Measurements from ENCODE around the gene MNX1. TPM values are rescaled to one million over a fixed set of nuclear protein-coding genes. Genes with fewer than 3 reads are reported as not detected.

MNX1 gene
- total RNA-seq, 1 experiment from 2014 or later: 2.6 TPM

- intact Hi-C loops (cut with micrococcal nuclease): loop anchor here (10.0 kb wide), 1 partner anchor 318 kb away; no protein-coding TSS in a partner anchor
- peaks cover 35% of the 10 kb centered on the region for H4K20me1 ChIP-seq (ENCODE audit: low read length)
- no peak overlapping the region for H3K4me3 ChIP-seq (ENCODE audit: low read length)
- H3F3A ChIP-seq (ENCODE audit: low read length, unreplicated experiment): no peaks in the 10 kb centered on the region
- no peak for TF ChIP-seq EZH2 (IDR thresholded peaks at IDR 0.05; ENCODE audit: low read length, unreplicated experiment)
- no peak for TF ChIP-seq CTCF (conservative IDR thresholded peaks at IDR 0.05; ENCODE audit: low read depth, low read length)
- TF ChIP-seq EZH2phosphoT487 (IDR thresholded peaks at IDR 0.05; ENCODE audit: borderline replicate concordance, low read length): no peak
- ATAC-seq: no peak
- POLR2A ChIA-PET (ENCODE audit: unreplicated experiment): no interaction called here
- no peak overlapping the region for H3K4me2 ChIP-seq (ENCODE audit: low read length)
- no peaks in the 10 kb centered on the region for H3K27me3 ChIP-seq (ENCODE audit: low read length)
- peaks cover 54% of the 10 kb centered on the region for H3K36me3 ChIP-seq (ENCODE audit: low read depth, low read length)
- no peaks in the 10 kb centered on the region for H3K9me2 ChIP-seq (replicated peaks; ENCODE audit: low read length)
- H3K79me2 ChIP-seq (ENCODE audit: low read length): peaks cover 62% of the 10 kb centered on the region
- H3K9ac ChIP-seq (ENCODE audit: low read length): no peak overlapping the region
- BruUV-seq (replicated peaks): no TSS peak
- H3K9me3 ChIP-seq (ENCODE audit: low read length): no peaks in the 10 kb centered on the region
- CTCF ChIA-PET: no interaction called here
- no peak overlapping the region for H3K27ac ChIP-seq (ENCODE audit: low read length)
- no peak for DNase-seq
- H2AFZ ChIP-seq (ENCODE audit: low read length): no peak overlapping the region
- peaks cover 14% of the 10 kb centered on the region for H3K4me1 ChIP-seq (ENCODE audit: insufficient read depth, low read length)
Observed at GRCh38 chr7:156956727-156957126, 53.7 kb downstream of the MNX1 start.

DNA sequence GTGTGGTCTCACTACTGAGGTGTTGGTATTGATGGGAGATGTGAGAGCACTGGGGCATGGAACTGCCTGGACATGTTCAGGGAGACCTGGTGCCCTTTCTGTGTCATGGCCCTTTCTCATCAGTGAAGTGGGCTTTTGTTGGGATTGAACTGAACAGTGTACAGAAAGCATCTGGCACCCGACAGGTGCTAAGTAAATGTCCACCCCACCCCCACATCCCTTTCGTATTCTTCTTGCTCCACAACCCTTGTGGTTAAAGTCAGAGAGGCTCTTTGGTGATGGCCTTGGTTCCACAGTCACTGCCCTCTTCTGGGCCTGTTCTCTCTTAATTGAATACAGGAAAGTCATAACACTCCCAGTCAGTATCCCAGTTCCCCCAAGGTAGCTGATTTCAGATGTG lies 55.5 kb downstream of the MNX1 start:
- CTCF ChIA-PET: no interaction called here
- H3K4me2 ChIP-seq (ENCODE audit: low read length): no peak overlapping the region
- no peak for ATAC-seq
- POLR2A ChIA-PET (ENCODE audit: unreplicated experiment): no interaction called here
- no TSS peak for BruUV-seq (replicated peaks)
- peaks cover 51% of the 10 kb centered on the region for H4K20me1 ChIP-seq (ENCODE audit: low read length)
- no peak for TF ChIP-seq EZH2phosphoT487 (IDR thresholded peaks at IDR 0.05; ENCODE audit: borderline replicate concordance, low read length)
- H3K27me3 ChIP-seq (ENCODE audit: low read length): no peaks in the 10 kb centered on the region
- peaks cover 79% of the 10 kb centered on the region for H3K79me2 ChIP-seq (ENCODE audit: low read length)
- H3K9ac ChIP-seq (ENCODE audit: low read length): no peak overlapping the region
- no peak for DNase-seq
- no peaks in the 10 kb centered on the region for H3K9me2 ChIP-seq (replicated peaks; ENCODE audit: low read length)
- no peak overlapping the region for H3K27ac ChIP-seq (ENCODE audit: low read length)
- no peaks in the 10 kb centered on the region for H3F3A ChIP-seq (ENCODE audit: low read length, unreplicated experiment)
- H3K4me3 ChIP-seq (ENCODE audit: low read length): no peak overlapping the region
- H3K9me3 ChIP-seq (ENCODE audit: low read length): no peaks in the 10 kb centered on the region
- no peak overlapping the region for H2AFZ ChIP-seq (ENCODE audit: low read length)
- peaks cover 48% of the 10 kb centered on the region for H3K36me3 ChIP-seq (ENCODE audit: low read depth, low read length)
- H3K4me1 ChIP-seq (ENCODE audit: insufficient read depth, low read length): peaks cover 14% of the 10 kb centered on the region
- intact Hi-C loops (cut with micrococcal nuclease): loop anchor here (5.0 to 10.0 kb wide), 2 partner anchors 182 to 320 kb away; partner anchors contain the start of gene UBE3C

Other genes starting within 250 kb of the MNX1 start
- 61.7 and 63.9 TPM in 2 replicates for gene LMBR1, start 117.5 kb downstream of the MNX1 start, total RNA-seq (2014; rRNA removed)
- 17.7 and 28.5 TPM in 2 replicates for gene NOM1, start 61.0 kb downstream of the MNX1 start, total RNA-seq (2014; rRNA removed)
- gene UBE3C, start 128.3 kb upstream of the MNX1 start, total RNA-seq (2014; rRNA removed): 83.1 and 86.6 TPM in 2 replicates

Data from PC-3 (cell line).